Dermis microvascular lymphatic vessel endothelial cell (primary cell): ENCODE data around the gene IL4R. TPM values are rescaled to one million over a fixed set of nuclear protein-coding genes. Genes with fewer than 3 reads are reported as not detected.
"Not testable (repeated sequence)": the region's sequence is repeated elsewhere in the genome, so short reads cannot be mapped to it uniquely, and the experiment has no call there.

Experiments used
- DNase-seq, 2 donors: peaks; one replicate each; pipeline versions ENCODE4 v3.0.0 to v3.0.0-alpha.2; 2010; ENCODE audit warnings: low read depth in 2 of 2
- total RNA-seq: library from RNA; depleted of rRNA; stranded (reverse); fragments of >200 nt; gene quantifications from 2 replicates; pipeline ENCODE4 v1.2.1, GENCODE V29; 2014

Gene IL4R
- total RNA-seq, 1 donor from 2014 or later = 14.5 TPM

GRCh38 chr16:27401768-27402568 is 88.2 kb downstream of the IL4R start, which contains the start of gene IL21R:
Gene IL21R (plus strand): TSS chr16:27402174. CDS start chr16:27430072, 27,898 bp downstream.
- DNase-seq = peak in 1 of 2 donors; percentile 35

- DNase-seq = no peak
These were observed 88.8 kb downstream of the IL4R start for GRCh38 chr16:27402569-27402963.

GRCh38 chr16:27402964-27403600 is 89.3 kb downstream of the IL4R start:
- DNase-seq = no peak

GRCh38 chr16:27403601-27403992 is 89.8 kb downstream of the IL4R start:
- no peak for DNase-seq

- DNase-seq = no peak
These were observed 90.5 kb downstream of the IL4R start for GRCh38 chr16:27404163-27404823.

- no peak for DNase-seq
These were observed 92.0 kb downstream of the IL4R start for GRCh38 chr16:27405546-27406451.

- DNase-seq = no peak
These were observed 92.8 kb downstream of the IL4R start for GRCh38 chr16:27406511-27407128.

- no peak for DNase-seq
These were observed 93.4 kb downstream of the IL4R start for GRCh38 chr16:27407133-27407532.

- DNase-seq = peak; percentile 23 to 75
These were observed 94.3 kb downstream of the IL4R start for GRCh38 chr16:27408012-27408601.

- DNase-seq = no peak
These were observed 94.8 kb downstream of the IL4R start for GRCh38 chr16:27408602-27409031.

- not testable (repeated sequence) for DNase-seq
These were observed 96.2 kb downstream of the IL4R start for GRCh38 chr16:27409958-27410357.

- no peak for DNase-seq
These were observed 97.0 kb downstream of the IL4R start for GRCh38 chr16:27410761-27411160.

GRCh38 chr16:27413956-27414355 is 100.2 kb downstream of the IL4R start:
- DNase-seq = no peak

Other genes with a start within 250 kb of the IL4R start
- gene C16orf82, start 247.0 kb upstream of the IL4R start, total RNA-seq = not detected in 2 replicates
- 1.8 and 3.4 TPM in 2 replicates for gene KDM8, start 110.4 kb upstream of the IL4R start, total RNA-seq
- gene NSMCE1, start 45.2 kb upstream of the IL4R start, total RNA-seq = 33.5 and 36.4 TPM in 2 replicates
- gene IL21R, start 88.2 kb downstream of the IL4R start, total RNA-seq = under 0.01 and 0.13 TPM in 2 replicates
- 51.9 and 64.2 TPM in 2 replicates for gene GTF3C1, start 235.9 kb downstream of the IL4R start, total RNA-seq
- 13.1 and 15.9 TPM in 2 replicates for gene KATNIP, start 236.2 kb downstream of the IL4R start, total RNA-seq